HepG2 (cell line): ENCODE data around the gene ID3. TPM values are rescaled to one million over a fixed set of nuclear protein-coding genes. Genes with fewer than 3 reads are reported as not detected.

Experiments used
- ATAC-seq: fragments of 200-7000 bp; cut with Tn5 transposase; 3 replicates; pipeline ENCODE4 v1.9.1; 2020; ENCODE audit warnings: mild to moderate bottlenecking, moderate library complexity
- BruUV-seq: library from RNA; stranded (reverse); fragments of 400-500 nt; replicated peaks from 2 replicates; lab custom pipeline; 2021; lab: Mats Ljungman, UMichigan
- CTCF ChIA-PET: fragments of 300-600 bp; formaldehyde crosslinking; extraction: SDS; loops from one replicate; lab custom pipeline; 2021; ENCODE audit warnings: low total read pairs, inconsistent platforms, low intra/inter-chr PET ratio; lab: Yijun Ruan, JAX
- POLR2A ChIA-PET: fragments of 350-600 bp; sonication (Branson Sonifier 250); formaldehyde crosslinking; loops from one replicate; lab custom pipeline; 2020; ENCODE audit warnings: antibody characterized with exemption, inconsistent platforms; lab: Yijun Ruan, JAX
- DNase-seq: peaks from one replicate; pipeline ENCODE4 v3.0.0-alpha.2; 2015; ENCODE audit warnings: low spot score
- FAIRE-seq: peaks from 3 replicates; lab custom pipeline; 2011; peaks lifted over from hg19 to GRCh38; lab: Jason Lieb, UNC
- H2AFZ ChIP-seq: one replicate; pipeline ENCODE4 v1.6.1; 2011; ENCODE audit warnings: low read length, inconsistent platforms
- H3K27ac ChIP-seq: fragments of 300-600 bp; 3 replicates; pipeline ENCODE4 v1.8.0; 2011; ENCODE audit warnings: mixed run types, mild to moderate bottlenecking, mixed read lengths, low read length, inconsistent platforms; ENCODE audit not compliant: insufficient read depth; ENCODE audit errors: extremely low read length
- H3K27me3 ChIP-seq, 2 experiments: fragments of 200-600 bp in 1 of 2; 2 replicates in 1 of 2; 3 replicates in 1 of 2; pipeline versions ENCODE4 v1.6.0 to v1.8.0; 2011; ENCODE audit warnings: low read length in 2 of 2, mild to moderate bottlenecking in 2 of 2, moderate library complexity in 2 of 2, inconsistent platforms in 1 of 2; ENCODE audit not compliant: insufficient read depth in 2 of 2, control insufficient read depth in 1 of 2
- H3K36me3 ChIP-seq, 2 experiments: fragments of 200-600 bp in 1 of 2; replicated peaks in 1 of 2; 2 replicates in 1 of 2; 3 replicates in 1 of 2; pipeline versions ENCODE4 v1.5.1 to v1.8.0; 2011; ENCODE audit warnings: low read length in 2 of 2, inconsistent platforms in 1 of 2; ENCODE audit not compliant: insufficient read depth in 2 of 2, control insufficient read depth in 1 of 2
- H3K4me1 ChIP-seq: 2 replicates; pipeline ENCODE4 v1.5.1; 2012; ENCODE audit warnings: low read length, inconsistent platforms; ENCODE audit not compliant: insufficient read depth
- H3K4me2 ChIP-seq: 2 replicates; pipeline ENCODE4 v1.6.0; 2011; ENCODE audit warnings: low read depth, low read length, inconsistent platforms
- H3K4me3 ChIP-seq, 3 experiments: fragments of 200-600 bp in 1 of 3; sonication (generic), shearing (Covaris generic) in 1 of 3; replicated peaks in 1 of 3; 2 replicates each; pipeline ENCODE4 v1.5.1; 2011 to 2016; ENCODE audit warnings: low read length in 3 of 3, inconsistent platforms in 2 of 3, low read depth in 2 of 3, mild to moderate bottlenecking in 2 of 3, control low read depth in 1 of 3, mixed read lengths in 1 of 3; ENCODE audit not compliant: insufficient read depth in 1 of 3
- H3K79me2 ChIP-seq: one replicate; pipeline ENCODE4 v1.6.1; 2011; ENCODE audit warnings: low read length, inconsistent platforms; ENCODE audit not compliant: insufficient read depth
- H3K9ac ChIP-seq: 2 replicates; pipeline ENCODE4 v1.6.0; 2011; ENCODE audit warnings: mild to moderate bottlenecking, low read depth, low read length, inconsistent platforms; ENCODE audit not compliant: insufficient read depth
- H3K9me3 ChIP-seq: 2 replicates; pipeline ENCODE4 v1.5.1; 2012; ENCODE audit warnings: mild to moderate bottlenecking, low read length
- H4K20me1 ChIP-seq: 2 replicates; pipeline ENCODE4 v1.6.0; 2011; ENCODE audit warnings: inconsistent platforms, mild to moderate bottlenecking, low read length, moderate library complexity; ENCODE audit not compliant: insufficient read depth
- CEBPB ChIP-seq: IDR thresholded peaks from 2 replicates; pipeline ENCODE4 v1.6.1; 2011; ENCODE audit warnings: low read depth, low read length, improper control_type of control experiment, borderline replicate concordance
- CREB1 ChIP-seq, 2 experiments: fragments of 450-650 bp in 1 of 2; IDR thresholded peaks; 2 replicates each; pipeline ENCODE4 v1.6.1; 2016 to 2017; ENCODE audit warnings: control low read depth in 1 of 2, mild to moderate bottlenecking in 1 of 2, missing compliant biosample characterization in 1 of 2, missing genetic modification characterization in 1 of 2
- HES4 ChIP-seq: sonication (generic); formaldehyde crosslinking; IDR thresholded peaks from 2 replicates; pipeline ENCODE4 v1.9.0; 2021; ENCODE audit warnings: mild to moderate bottlenecking, missing genetic modification reagents, borderline replicate concordance
- SP2 ChIP-seq: sonication (generic); formaldehyde crosslinking; IDR thresholded peaks from 2 replicates; pipeline ENCODE4 v1.5.1; 2020; ENCODE audit warnings: mild to moderate bottlenecking, missing genetic modification reagents
- TARDBP ChIP-seq: sonication (generic); formaldehyde crosslinking; IDR thresholded peaks from 2 replicates; pipeline ENCODE4 v1.8.0; 2022; ENCODE audit warnings: mild to moderate bottlenecking, missing genetic modification reagents
- XRCC5 ChIP-seq: fragments of 200-400 bp; formaldehyde crosslinking; optimal IDR thresholded peaks from 2 replicates; pipeline ENCODE3; 2017; ENCODE audit warnings: mild to moderate bottlenecking, low read length
- ZNF260 ChIP-seq: sonication (generic); formaldehyde crosslinking; IDR thresholded peaks from 2 replicates; pipeline ENCODE4 v1.4.0; 2020; ENCODE audit warnings: missing genetic modification reagents, low read depth, mild to moderate bottlenecking, borderline replicate concordance
- ZNF292 ChIP-seq: sonication (generic); formaldehyde crosslinking; IDR thresholded peaks from 2 replicates; pipeline ENCODE4 v1.8.1; 2022; ENCODE audit warnings: mild to moderate bottlenecking, low read depth, missing genetic modification reagents, borderline replicate concordance
- ZNF367 ChIP-seq: sonication (generic); formaldehyde crosslinking; IDR thresholded peaks from 2 replicates; pipeline ENCODE4 v1.4.0; 2020; ENCODE audit warnings: missing genetic modification reagents, borderline replicate concordance
- ZNF564 ChIP-seq: sonication (generic); formaldehyde crosslinking; IDR thresholded peaks from 2 replicates; pipeline ENCODE4 v1.8.1; 2023; ENCODE audit warnings: mild to moderate bottlenecking, missing genetic modification reagents
- ZNF629 ChIP-seq: sonication (generic); formaldehyde crosslinking; conservative IDR thresholded peaks from 2 replicates; pipeline ENCODE4 v1.5.0; 2020; ENCODE audit warnings: missing genetic modification reagents
- ZNF761 ChIP-seq: sonication (generic); formaldehyde crosslinking; conservative IDR thresholded peaks from 2 replicates; pipeline ENCODE4 v1.4.0; 2020; ENCODE audit warnings: mild to moderate bottlenecking, missing genetic modification reagents
- ZSCAN25 ChIP-seq: sonication (generic); formaldehyde crosslinking; IDR thresholded peaks from 2 replicates; pipeline ENCODE4 v1.8.0; 2022; ENCODE audit warnings: mild to moderate bottlenecking, missing genetic modification reagents
- ZSCAN30 ChIP-seq: sonication (generic); formaldehyde crosslinking; IDR thresholded peaks from 2 replicates; pipeline ENCODE4 v1.5.0; 2020; ENCODE audit warnings: mild to moderate bottlenecking, missing genetic modification reagents
- ZSCAN9 ChIP-seq: IDR thresholded peaks from 2 replicates; pipeline ENCODE4 v1.6.1; 2016; ENCODE audit warnings: borderline replicate concordance
- WGBS: methylation state at CpG from one replicate; pipeline ENCODE4 v1.1.6; 2017; ENCODE audit warnings: low lambda C conversion rate; 5-methylcytosine and 5-hydroxymethylcytosine counted together
- in situ Hi-C: cut with HindIII; loops from 2 replicates; pipeline ENCODE4 v1.10.0; 2017; ENCODE audit warnings: low pct_unique_long_range_greater_than_20kb; ENCODE audit not compliant: extremely low pct_ligation_motif_present
- intact Hi-C: fragments of 100-400 bp; cut with micrococcal nuclease; formaldehyde crosslinking; loops from one replicate; pipeline ENCODE4 v1.10.0; 2022; ENCODE audit not compliant: unreplicated experiment
- polyA plus RNA-seq, 8 experiments: library from polyadenylated mRNA; depleted of rRNA in 3 of 8; stranded (reverse) in 7 of 8; unstranded in 1 of 8; fragments of >200 nt; fragmentation: Illumina TruSeq in 4 of 8; extraction: Trizol in 4 of 8; gene quantifications; 2 replicates each; pipeline versions ENCODE4 v1.2.1 to v1.2.3, GENCODE V29; 2011 to 2016; ENCODE audit warnings: low read depth in 4 of 8, missing spikeins in 1 of 8, mixed read lengths in 1 of 8; ENCODE audit not compliant: insufficient read depth in 1 of 8
- total RNA-seq, 5 experiments: library from RNA; depleted of rRNA; stranded (reverse); fragments of >200 nt; fragmentation: Illumina TruSeq; extraction: Trizol; gene quantifications; 2 replicates each; pipeline ENCODE4 v1.2.3, GENCODE V29; 2016; ENCODE audit warnings: low read depth in 1 of 5

ID3 gene
- total and polyA plus RNA-seq, 2 of the 13 experiments (the other 11 are each of a cell fraction or from before 2014, with no cell fraction given), result 64.8 to 115 TPM

DNA sequence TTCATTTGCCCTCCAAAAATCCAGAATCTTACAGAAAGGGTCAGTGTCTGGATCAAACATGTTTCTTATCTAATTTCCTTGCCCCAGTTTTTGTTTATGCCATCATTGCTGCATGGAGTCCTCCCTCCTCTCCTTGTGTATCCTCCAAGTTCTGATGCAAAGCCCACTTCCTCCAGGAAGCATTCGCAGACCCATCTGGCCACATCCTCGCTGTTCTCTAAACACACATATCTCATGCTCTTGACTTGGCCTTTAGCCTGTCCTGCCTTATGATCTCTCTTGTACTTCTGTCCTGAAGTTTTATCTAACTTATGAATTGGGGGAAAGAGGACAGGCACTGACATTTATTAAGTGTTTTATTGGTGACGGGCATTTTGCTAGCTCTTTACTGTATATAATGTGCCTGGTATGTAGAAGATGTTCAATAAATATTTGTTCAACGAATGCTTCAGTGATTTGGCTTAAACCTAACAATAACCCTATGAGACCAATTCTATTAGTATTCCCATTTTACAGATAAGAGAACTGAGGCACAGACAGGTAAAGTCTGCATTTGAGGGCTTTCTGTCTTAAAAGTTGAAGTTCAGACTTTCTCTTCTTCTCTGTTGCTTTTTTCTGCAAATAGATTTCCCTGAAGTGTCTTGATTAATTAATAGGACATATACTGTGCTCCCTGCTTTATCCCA, 19.2 kb upstream of the ID3 start:
- intact Hi-C loops, result loop anchor here (5.0 kb wide), 1 partner anchor 49 kb away; no protein-coding TSS in a partner anchor
- no peak overlapping the region for H3K27ac ChIP-seq

DNA sequence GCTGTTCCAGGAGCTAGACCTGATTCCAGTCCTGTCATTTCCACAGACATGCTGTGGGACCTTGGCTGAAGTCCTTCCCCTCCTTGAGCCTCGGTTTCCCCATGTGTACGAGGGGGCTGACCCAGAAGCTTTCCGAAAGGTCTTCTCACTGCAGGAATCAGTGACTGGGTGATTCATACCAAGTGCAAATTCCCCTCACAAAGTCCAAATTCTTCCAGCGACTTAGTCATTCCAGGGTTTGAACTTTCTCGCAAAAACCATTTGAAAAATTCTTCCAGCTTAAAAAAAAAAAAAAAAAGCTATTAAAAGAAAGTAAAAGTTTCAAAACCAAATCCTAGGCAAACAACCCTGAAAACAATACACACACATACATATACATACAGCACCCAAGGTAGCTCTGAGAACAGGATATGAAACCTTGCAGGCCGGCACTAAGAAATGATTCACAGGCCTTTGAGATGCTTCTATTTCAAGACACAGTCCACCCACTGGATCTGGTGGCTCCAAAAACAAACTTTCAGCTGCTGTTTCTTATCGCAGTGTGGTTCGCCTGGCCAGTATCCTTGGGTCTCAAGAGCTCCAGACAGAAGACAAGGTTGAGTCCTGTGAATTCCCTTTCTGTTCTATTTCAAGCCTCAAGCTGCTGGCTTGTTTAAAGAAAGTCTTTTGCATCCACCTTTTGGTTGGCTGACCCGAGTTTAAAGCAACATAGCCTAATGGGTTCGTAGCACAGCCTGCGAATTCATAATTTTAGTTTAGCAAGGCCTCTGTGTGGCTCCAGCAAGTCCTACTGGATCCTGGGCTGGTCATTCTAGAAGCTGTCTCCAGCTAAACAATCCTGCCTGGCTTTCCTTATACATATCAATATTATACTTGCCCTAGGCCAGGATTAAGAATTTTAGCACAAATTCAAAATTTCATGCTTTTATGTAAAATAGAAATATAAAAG, 18.0 kb upstream of the ID3 start:
- DNase-seq, result peak; percentile 79
- 1% methylated on average over 11 of the region's 11 CpGs for WGBS
- Histone ChIP-seq H4K20me1 (no peaks in the 10 kb centered on the region), H3K36me3 (no peaks in the 10 kb centered on the region), H3K4me2 (peak overlapping the region; percentile 70), H3K9me3 (no peaks in the 10 kb centered on the region), H3K4me1 (peaks cover 67% of the 10 kb centered on the region), H3K9ac (peak overlapping the region; percentile 37; the same call in 1 of the 2 replicates), H3K4me3 (peak overlapping the region in 1 of 3 experiments; percentile 35; a peak in 1 of 6 replicates), H3K79me2 (no peaks in the 10 kb centered on the region), H3K27me3 (peaks cover 0 to 17% of the 10 kb centered on the region in 2 experiments; a peak in 1 of 5 replicates), H2AFZ (no peak overlapping the region), H3K27ac (peak overlapping the region; percentile 11)
- ChIA-PET CTCF (no interaction called here), POLR2A (interaction anchor here (0.8 to 2.2 kb wide), 9 partner anchors 9 to 201 kb away, joined by 3 to 38 read pairs (median 7); partner anchors contain the start of genes ID3, PITHD1 and RPL11)
- intact Hi-C loops (loop anchor here (5.0 kb wide), 1 partner anchor 50 kb away; no protein-coding TSS in a partner anchor), in situ Hi-C loops (no loop called here)
- BruUV-seq, result no TSS peak
- peak; percentile 57 for ATAC-seq
- FAIRE-seq, result no peak
- TF ChIP-seq TARDBP (CRISPR knock-in tag) (no peak), XRCC5 (no peak), ZNF260 (no peak), ZSCAN25 (CRISPR knock-in tag) (no peak), HES4 (CRISPR knock-in tag) (no peak), ZNF292 (no peak), ZNF564 (CRISPR knock-in tag) (no peak), CREB1 (IDR thresholded peaks at IDR 0.05) (no peak), CREB1 (CRISPR knock-in tag; IDR thresholded peaks at IDR 0.05) (0 out of 2 replicates have a peak, but pooled peaks have one; percentile 21), CEBPB (no peak), ZNF367 (CRISPR knock-in tag) (no peak), ZNF761 (CRISPR knock-in tag) (no peak), ZSCAN9 (CRISPR knock-in tag) (no peak), ZSCAN30 (CRISPR knock-in tag) (no peak)

More for the DNA sequence above, 19.2 kb upstream of the ID3 start:
- Histone ChIP-seq H3K9ac (no peak overlapping the region), H4K20me1 (no peaks in the 10 kb centered on the region), H3K79me2 (no peaks in the 10 kb centered on the region), H3K9me3 (no peaks in the 10 kb centered on the region), H3K4me3 (no peak overlapping the region), H3K4me1 (peaks cover 67% of the 10 kb centered on the region), H3K27me3 (peaks cover 0 to 10% of the 10 kb centered on the region in 2 experiments; a peak in 1 of 5 replicates), H2AFZ (no peak overlapping the region), H3K4me2 (no peak overlapping the region), H3K36me3 (no peaks in the 10 kb centered on the region)
- ChIA-PET POLR2A (no interaction called here), CTCF (no interaction called here)
- no peak for TF ChIP-seq SP2 (CRISPR knock-in tag)
- TF ChIP-seq ZNF629 (CRISPR knock-in tag), result peak; percentile 72
- DNase-seq, result no peak
- ATAC-seq, result no peak
- BruUV-seq, result no TSS peak
- 29% methylated on average over 4 of the region's 4 CpGs for whole genome bisulfite sequencing
- FAIRE-seq, result no peak
- in situ Hi-C loops, result no loop called here
